Effector memory CD8-positive, alpha-beta T cell (primary cell): ENCODE data around the gene PDIA2.
A peak's percentile ranks its signal among the peaks of the same experiment; 100 is the strongest.
"Not testable (repeated sequence)": the region's sequence is repeated elsewhere in the genome, so short reads cannot be mapped to it uniquely, and the experiment has no call there.

ENCODE experiments used
- ATAC-seq: fragments of 150-1000 bp; cut with Tn5 transposase; replicated peaks from 2 replicates; pipeline ENCODE4 v1.10.0; 2021; ENCODE audit warnings: mild to moderate bottlenecking, moderate library complexity
- DNase-seq, 3 experiments: peaks; one replicate each; pipeline ENCODE4 v3.0.0; 2021
- H3K27ac Mint-ChIP-seq, 2 donors: one replicate each; pipeline ENCODE4 v1.8.0; 2022; ENCODE audit warnings: mild to moderate bottlenecking in 2 of 2, mixed read lengths in 2 of 2, moderate library complexity in 2 of 2
- H3K27me3 Mint-ChIP-seq, 2 donors: one replicate each; pipeline ENCODE4 v1.8.0; 2022; ENCODE audit warnings: mixed read lengths in 2 of 2
- H3K36me3 Mint-ChIP-seq: one replicate; pipeline ENCODE4 v1.8.0; 2022; ENCODE audit warnings: mild to moderate bottlenecking, moderate library complexity, mixed read lengths; ENCODE audit not compliant: insufficient read depth
- H3K4me1 Mint-ChIP-seq, 2 donors: one replicate each; pipeline ENCODE4 v1.8.0; 2022; ENCODE audit warnings: low read depth in 2 of 2, mixed read lengths in 2 of 2
- H3K4me3 Mint-ChIP-seq, 2 donors: one replicate each; pipeline ENCODE4 v1.8.0; 2022; ENCODE audit warnings: mild to moderate bottlenecking in 2 of 2, mixed read lengths in 2 of 2, moderate library complexity in 2 of 2
- H3K9me3 Mint-ChIP-seq, 2 donors: one replicate each; pipeline ENCODE4 v1.8.0; 2022; ENCODE audit warnings: mixed read lengths in 2 of 2

The PDIA2 gene

GRCh38 chr16:267562-267961 is 15.4 kb upstream of the PDIA2 start:
- H3K27ac Mint-ChIP-seq, H3K4me3 Mint-ChIP-seq, ATAC-seq, DNase-seq, H3K9me3 Mint-ChIP-seq, H3K27me3 Mint-ChIP-seq, H3K4me1 Mint-ChIP-seq: not testable (repeated sequence)
- H3K36me3 Mint-ChIP-seq: peaks cover 12% of the 10 kb centered on the region

- H3K4me3 Mint-ChIP-seq: no peak overlapping the region
- peaks cover 0 to 4% of the 10 kb centered on the region in 2 donors for H3K4me1 Mint-ChIP-seq
- ATAC-seq (no peak), DNase-seq (no peak)
- H3K27ac Mint-ChIP-seq: no peak overlapping the region
- peaks cover 8% of the 10 kb centered on the region for H3K36me3 Mint-ChIP-seq
- H3K27me3 Mint-ChIP-seq: no peaks in the 10 kb centered on the region
- no peaks in the 10 kb centered on the region for H3K9me3 Mint-ChIP-seq
Observed at GRCh38 chr16:268141-269053, 14.6 kb upstream of the PDIA2 start.

GRCh38 chr16:269061-269796 is 13.7 kb upstream of the PDIA2 start:
- Mint-ChIP-seq H3K27ac (no peak overlapping the region), H3K4me1 (peaks cover 0 to 4% of the 10 kb centered on the region in 2 donors), H3K27me3 (no peaks in the 10 kb centered on the region), H3K36me3 (peaks cover 5% of the 10 kb centered on the region), H3K9me3 (no peaks in the 10 kb centered on the region), H3K4me3 (no peak overlapping the region)
- DNase-seq (no peak), ATAC-seq (no peak)

DNA sequence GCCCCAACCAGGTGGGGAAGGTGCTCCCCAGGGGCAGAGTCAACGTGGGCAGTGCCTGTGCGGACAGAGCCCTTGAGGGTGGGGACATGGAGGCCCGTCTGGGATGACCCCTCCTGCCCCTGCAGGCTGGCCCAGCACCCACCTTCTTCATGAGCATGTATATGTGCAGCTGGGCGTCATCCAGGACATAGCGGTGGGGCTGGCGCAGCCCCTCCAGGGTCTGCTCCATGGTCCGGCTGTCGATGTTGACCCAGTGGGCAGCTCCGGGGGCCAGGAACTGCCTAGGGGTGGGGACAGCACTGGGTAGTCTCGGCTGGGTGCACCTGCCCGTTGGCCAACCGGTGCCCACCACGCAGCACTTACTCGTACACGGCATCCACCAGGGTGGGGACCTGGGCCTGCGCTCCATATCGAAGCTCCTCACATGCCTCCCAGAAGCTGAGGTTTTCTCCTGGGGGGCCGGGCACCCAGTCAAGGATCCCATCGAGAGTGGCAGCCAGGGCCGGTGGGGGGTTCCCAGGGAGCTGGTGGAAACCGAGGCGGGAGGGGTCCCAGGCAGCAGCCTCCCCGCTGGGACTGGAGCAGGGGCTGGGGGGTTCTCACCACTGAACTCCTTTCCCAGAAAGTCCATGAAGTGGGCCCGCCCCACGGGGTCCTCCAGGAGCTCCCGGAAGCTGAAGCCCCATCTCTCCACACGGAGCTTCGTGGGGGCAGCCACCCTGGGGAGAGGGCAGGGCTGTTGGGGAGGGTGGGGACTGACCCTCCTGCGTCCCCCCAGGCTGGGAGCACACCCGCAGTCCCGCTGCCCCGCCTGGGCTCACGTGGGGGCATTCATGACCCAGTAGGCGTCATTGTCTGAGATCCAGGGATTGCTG is 12.3 kb upstream of the PDIA2 start:
- ATAC-seq (no peak), DNase-seq (no peak)
- no peaks in the 10 kb centered on the region for H3K9me3 Mint-ChIP-seq
- no peaks in the 10 kb centered on the region for H3K27me3 Mint-ChIP-seq
- H3K4me1 Mint-ChIP-seq: peaks cover 0 to 4% of the 10 kb centered on the region in 2 donors
- no peak overlapping the region for H3K4me3 Mint-ChIP-seq
- H3K36me3 Mint-ChIP-seq: peaks cover 2% of the 10 kb centered on the region
- H3K27ac Mint-ChIP-seq: no peak overlapping the region

- H3K4me1 Mint-ChIP-seq: peaks cover 0 to 3% of the 10 kb centered on the region in 2 donors
- no peak overlapping the region for H3K27ac Mint-ChIP-seq
- no peaks in the 10 kb centered on the region for H3K36me3 Mint-ChIP-seq
- no peak overlapping the region for H3K4me3 Mint-ChIP-seq
- no peaks in the 10 kb centered on the region for H3K9me3 Mint-ChIP-seq
- DNase-seq (no peak), ATAC-seq (no peak)
- peaks cover 6 to 15% of the 10 kb centered on the region in 2 donors for H3K27me3 Mint-ChIP-seq
Observed at GRCh38 chr16:272633-273546, 10.1 kb upstream of the PDIA2 start.

DNA sequence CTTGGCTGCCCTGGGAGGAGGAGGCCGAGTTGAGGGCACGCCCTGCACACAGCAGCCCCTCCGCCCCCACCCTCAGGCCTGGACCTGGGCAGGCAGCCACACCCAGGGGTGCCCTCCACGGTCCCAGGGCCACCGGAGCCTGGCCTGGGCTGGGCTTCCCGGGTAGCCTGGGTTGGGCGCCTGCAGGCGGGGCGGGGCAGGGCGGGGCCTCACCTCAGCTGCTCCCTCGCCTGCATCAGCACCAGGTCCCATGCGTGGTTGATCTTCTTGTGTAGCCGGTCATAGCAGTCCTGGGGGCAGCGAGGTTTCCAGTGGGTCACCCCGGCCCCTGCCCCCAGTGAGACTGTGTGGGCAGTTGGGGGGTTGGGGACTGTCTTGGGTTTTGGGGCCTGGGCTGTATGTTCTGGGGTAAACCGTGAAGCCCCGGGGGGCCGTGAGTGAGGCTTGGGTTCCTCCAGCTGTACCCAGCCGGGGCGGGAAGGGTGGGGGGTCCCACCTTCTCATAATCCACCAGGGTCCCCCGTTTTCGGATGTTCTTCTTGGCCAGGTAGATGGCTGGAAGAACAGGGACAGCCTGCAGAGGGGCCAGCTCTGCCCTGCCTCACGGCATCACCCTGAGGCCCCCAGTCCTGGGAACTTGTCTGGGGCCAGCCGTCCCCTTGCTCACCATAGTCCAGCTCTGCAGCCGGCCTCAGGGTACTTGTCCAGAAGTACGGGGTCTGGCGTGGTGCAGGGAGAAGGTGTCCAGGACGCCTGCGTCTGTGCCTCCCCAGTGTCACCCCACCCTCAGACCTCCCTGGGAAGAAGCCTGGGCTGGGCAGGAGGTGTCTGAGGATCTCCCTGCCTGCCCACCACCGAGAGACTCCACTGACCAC is 9.2 kb upstream of the PDIA2 start:
- H3K36me3 Mint-ChIP-seq: no peaks in the 10 kb centered on the region
- no peak for ATAC-seq
- DNase-seq: no peak
- H3K4me1 Mint-ChIP-seq: peaks cover 1 to 3% of the 10 kb centered on the region in 2 donors
- H3K9me3 Mint-ChIP-seq: no peaks in the 10 kb centered on the region
- H3K4me3 Mint-ChIP-seq: no peak overlapping the region
- H3K27ac Mint-ChIP-seq: no peak overlapping the region
- peaks cover 6 to 20% of the 10 kb centered on the region in 2 donors for H3K27me3 Mint-ChIP-seq

GRCh38 chr16:275041-275641 is 7.8 kb upstream of the PDIA2 start:
- ATAC-seq: peak; percentile 35
- H3K4me3 Mint-ChIP-seq: peak overlapping the region; percentile 45 to 54
- H3K27me3 Mint-ChIP-seq: peaks cover 6 to 29% of the 10 kb centered on the region in 2 donors
- H3K9me3 Mint-ChIP-seq: no peaks in the 10 kb centered on the region
- DNase-seq: no peak
- no peak overlapping the region for H3K27ac Mint-ChIP-seq
- H3K4me1 Mint-ChIP-seq: peaks cover 5 to 7% of the 10 kb centered on the region in 2 donors
- H3K36me3 Mint-ChIP-seq: no peaks in the 10 kb centered on the region

GRCh38 chr16:275786-276232 is 7.2 kb upstream of the PDIA2 start, which contains the start of gene RGS11:
TSS of gene RGS11 (minus strand) at chr16:275944. CDS start at chr16:275911, 33 bp downstream.
- Mint-ChIP-seq H3K36me3 (no peaks in the 10 kb centered on the region), H3K4me3 (peak within 1 kb of the TSS; percentile 61 to 74), H3K4me1 (peaks cover 5 to 7% of the 10 kb centered on the region in 2 donors), H3K27me3 (peaks cover 6 to 29% of the 10 kb centered on the region in 2 donors), H3K9me3 (no peaks in the 10 kb centered on the region), H3K27ac (no peak within 1 kb of the TSS)
- ATAC-seq: no peak
- DNase-seq: no peak

DNA sequence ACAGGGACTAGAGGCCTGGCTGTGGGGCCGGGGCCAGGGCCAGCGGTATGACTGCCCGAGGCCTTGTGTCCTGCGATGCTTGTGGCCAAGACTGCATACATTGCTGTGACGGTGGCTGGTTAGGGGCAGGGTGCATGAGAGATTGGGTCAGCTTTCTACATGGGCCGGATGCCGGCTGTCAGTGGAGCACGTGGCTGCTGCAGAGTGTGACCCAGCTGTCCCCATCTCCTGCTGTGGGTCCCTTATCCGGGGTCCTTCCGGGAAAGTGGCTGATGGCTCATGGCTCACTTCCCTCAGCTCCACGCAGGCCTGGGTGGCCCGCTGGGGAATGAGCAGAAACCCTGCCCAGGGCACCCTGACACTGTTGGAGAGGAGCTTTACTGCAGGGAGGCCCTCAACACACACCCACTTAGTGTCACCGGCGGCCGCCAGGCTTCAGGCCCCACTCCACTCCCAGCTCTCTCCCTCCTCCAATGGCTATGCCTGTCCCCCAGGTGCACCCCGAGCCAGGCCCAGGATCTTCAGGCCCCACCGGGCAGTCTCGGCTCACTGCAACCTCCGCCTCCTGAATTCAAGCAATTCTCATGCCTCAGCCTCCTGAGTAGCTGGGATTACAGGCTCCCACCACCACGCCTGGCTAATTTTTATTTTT is 6.4 kb upstream of the PDIA2 start:
- no peaks in the 10 kb centered on the region for H3K36me3 Mint-ChIP-seq
- peaks cover 6 to 34% of the 10 kb centered on the region in 2 donors for H3K27me3 Mint-ChIP-seq
- H3K9me3 Mint-ChIP-seq: no peaks in the 10 kb centered on the region
- H3K27ac Mint-ChIP-seq: no peak overlapping the region
- peak overlapping the region; percentile 61 to 74 for H3K4me3 Mint-ChIP-seq
- H3K4me1 Mint-ChIP-seq: peaks cover 7% of the 10 kb centered on the region in 2 donors
- ATAC-seq (no peak), DNase-seq (no peak)

GRCh38 chr16:278863-279366 is 4.0 kb upstream of the PDIA2 start:
- DNase-seq: peak; percentile 11 to 29 (median 19)
- Mint-ChIP-seq H3K4me1 (peaks cover 7% of the 10 kb centered on the region in 2 donors), H3K36me3 (peaks cover 5% of the 10 kb centered on the region), H3K27me3 (peaks cover 6 to 40% of the 10 kb centered on the region in 2 donors), H3K9me3 (no peaks in the 10 kb centered on the region), H3K27ac (no peak overlapping the region), H3K4me3 (no peak overlapping the region)
- ATAC-seq: peak; percentile 74

DNA sequence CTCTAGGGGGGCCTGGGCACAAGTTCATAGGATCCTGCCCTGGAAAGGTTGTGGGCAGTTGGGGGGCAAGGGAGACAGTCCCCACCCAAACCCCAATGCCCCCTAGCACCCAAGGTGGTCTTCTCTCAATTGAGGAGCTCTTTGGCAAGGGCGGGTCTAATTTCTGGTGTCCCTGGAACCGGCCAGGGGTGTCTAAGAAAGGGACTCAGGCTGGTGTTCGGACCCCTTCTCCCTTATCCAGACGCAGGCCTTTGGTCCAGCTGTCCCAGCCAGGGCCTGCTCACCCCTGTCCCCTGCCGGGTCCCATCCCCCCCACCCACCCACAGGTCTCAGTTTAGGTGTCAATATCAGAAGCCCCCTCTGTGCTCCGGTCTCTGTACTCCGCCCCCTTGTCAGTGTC is 3.4 kb upstream of the PDIA2 start:
- Mint-ChIP-seq H3K9me3 (no peaks in the 10 kb centered on the region), H3K36me3 (peaks cover 5% of the 10 kb centered on the region), H3K27me3 (peaks cover 6 to 40% of the 10 kb centered on the region in 2 donors), H3K27ac (no peak overlapping the region), H3K4me1 (peaks cover 7% of the 10 kb centered on the region in 2 donors), H3K4me3 (no peak overlapping the region)
- no peak for ATAC-seq
- DNase-seq: no peak
